GM23248 (cell line): ENCODE measurements around the gene COLEC11.

ENCODE experiments used
- EZH2 ChIP-seq: fragments of 200-600 bp; sonication (generic); IDR thresholded peaks from 2 replicates; pipeline ENCODE4 v1.6.1; 2018; ENCODE audit warnings: antibody characterized with exemption, mild to moderate bottlenecking; ENCODE audit not compliant: insufficient read depth, poor library complexity, severe bottlenecking
- EZH2phosphoT487 ChIP-seq: fragments of 200-600 bp; sonication (generic); IDR thresholded peaks from 2 replicates; pipeline ENCODE4 v1.6.1; 2018; ENCODE audit warnings: antibody characterized with exemption, moderate library complexity, mild to moderate bottlenecking, low read depth; ENCODE audit not compliant: insufficient read depth

- TF ChIP-seq EZH2phosphoT487 (no peak), EZH2 (no peak)
Observed at GRCh38 chr2:3674066-3674845, 79.3 kb downstream of the COLEC11 start.
